GM13977 (cell line): ENCODE data around the gene POLR2F.

Source experiments
- DNase-seq: peaks from one replicate; pipeline ENCODE4 v3.0.0; 2012; ENCODE audit warnings: low spot score
- CTCF ChIP-seq: IDR thresholded peaks from 2 replicates; pipeline ENCODE4 v1.5.1; 2012; ENCODE audit warnings: mild to moderate bottlenecking, control low read depth; ENCODE audit not compliant: insufficient read depth; ENCODE audit errors: extremely low read depth, missing control alignments
- in situ Hi-C: fragments of 300-500 bp; cut with MboI; formaldehyde crosslinking; loops from one replicate; pipeline ENCODE4 v1.12.0; 2022; ENCODE audit warnings: low sequenced_read_pairs, low pct_unique_long_range_greater_than_20kb, mixed read lengths, inconsistent platforms; ENCODE audit not compliant: unreplicated experiment

Gene POLR2F

GRCh38 chr22:37995460-37995859 is 42.0 kb downstream of the POLR2F start:
- TF ChIP-seq CTCF: no peak
- DNase-seq: no peak
- in situ Hi-C loops: no loop called here

GRCh38 chr22:37996079-37996478 is 42.6 kb downstream of the POLR2F start:
- TF ChIP-seq CTCF: no peak
- in situ Hi-C loops: no loop called here
- DNase-seq: no peak

DNA sequence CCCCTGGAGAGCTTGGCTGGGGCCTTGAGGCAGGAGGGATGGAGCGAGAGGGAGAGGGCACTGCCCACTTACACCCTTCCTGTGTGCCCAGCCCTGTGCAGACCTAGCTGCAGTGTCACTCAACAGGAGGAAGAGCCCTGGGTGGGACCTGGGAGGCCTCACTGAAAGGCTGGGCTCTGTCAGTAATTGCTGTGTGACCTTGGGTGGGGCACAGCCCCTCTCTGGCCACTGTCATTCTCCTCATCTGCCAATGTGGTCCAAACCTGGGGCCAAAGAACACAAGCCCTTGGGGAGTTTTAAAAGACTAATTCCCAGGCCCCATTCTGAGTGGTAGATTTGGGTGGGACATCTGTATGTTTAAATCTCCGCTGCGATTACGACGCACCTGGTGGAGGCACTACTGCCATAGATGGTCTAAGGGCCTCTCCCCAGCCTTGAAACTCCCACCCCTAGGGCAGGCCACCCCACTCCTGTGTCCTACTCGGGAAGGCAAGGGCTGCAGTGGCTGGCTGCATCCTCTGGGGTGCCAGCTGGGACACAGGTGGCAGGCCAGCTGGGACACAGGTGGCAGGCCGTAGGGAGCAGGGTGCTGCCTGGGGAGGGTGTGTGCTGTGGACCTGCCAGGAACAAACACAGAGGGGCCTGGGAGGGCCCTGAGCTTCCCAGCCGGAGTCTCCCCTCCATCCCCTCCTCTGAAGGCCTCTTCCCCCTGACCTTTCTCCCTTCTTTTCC is 43.2 kb downstream of the POLR2F start:
- TF ChIP-seq CTCF: no peak
- in situ Hi-C loops: no loop called here
- no peak for DNase-seq

GRCh38 chr22:37998543-37998942 is 45.0 kb downstream of the POLR2F start:
- DNase-seq: no peak
- TF ChIP-seq CTCF: no peak
- in situ Hi-C loops: no loop called here

DNA sequence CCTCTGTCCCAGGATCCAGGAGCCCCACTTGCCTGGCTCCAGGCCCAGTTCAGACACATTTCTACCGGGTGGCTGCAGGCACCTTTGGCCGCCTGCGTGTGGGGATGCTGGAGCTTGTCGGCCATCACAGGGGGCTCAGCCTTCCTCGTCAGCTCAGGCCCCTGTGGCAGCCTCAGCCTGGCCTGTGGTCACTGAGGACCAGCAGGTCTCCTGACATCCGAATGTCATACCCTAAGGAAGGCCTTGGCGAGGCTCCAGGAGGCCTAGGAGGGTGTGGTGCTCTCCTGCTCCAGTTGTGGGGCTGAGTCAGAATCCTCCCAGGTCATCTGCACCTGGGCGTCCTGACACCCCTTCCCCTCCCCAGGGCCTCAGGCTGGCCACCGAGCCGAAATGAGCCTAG is 45.7 kb downstream of the POLR2F start:
- no peak for TF ChIP-seq CTCF
- in situ Hi-C loops: no loop called here
- no peak for DNase-seq

GRCh38 chr22:37999640-38000272 is 46.3 kb downstream of the POLR2F start:
- in situ Hi-C loops: no loop called here
- no peak for TF ChIP-seq CTCF
- DNase-seq: no peak

DNA sequence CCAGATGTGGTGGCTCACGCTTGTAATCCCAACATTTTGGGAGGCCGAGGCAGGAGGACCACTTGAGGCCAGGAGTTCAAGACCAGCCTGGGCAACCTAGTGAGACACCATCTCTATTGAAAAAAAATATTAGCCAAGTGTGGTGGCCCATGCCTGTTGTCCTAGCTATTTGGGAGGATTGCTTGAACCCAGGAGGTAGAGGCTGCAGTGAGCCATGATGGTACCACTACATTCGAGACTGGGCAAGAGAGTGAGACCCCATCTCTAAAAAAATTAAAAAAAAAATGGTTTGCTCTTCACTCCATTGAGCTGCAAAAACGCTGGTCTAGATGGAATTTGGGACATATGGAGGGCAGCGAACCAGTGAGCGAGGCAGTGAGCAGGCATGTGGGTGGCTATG is 52.4 kb downstream of the POLR2F start:
- no peak for TF ChIP-seq CTCF
- no peak for DNase-seq
- in situ Hi-C loops: no loop called here
